ENCODE data around the gene SLC29A1. TPM values are rescaled to one million over a fixed set of nuclear protein-coding genes. Genes with fewer than 3 reads are reported as not detected.

Gene SLC29A1
- total RNA-seq, 2 experiments from 2014 or later, result 24.8 to 25.4 TPM

DNA sequence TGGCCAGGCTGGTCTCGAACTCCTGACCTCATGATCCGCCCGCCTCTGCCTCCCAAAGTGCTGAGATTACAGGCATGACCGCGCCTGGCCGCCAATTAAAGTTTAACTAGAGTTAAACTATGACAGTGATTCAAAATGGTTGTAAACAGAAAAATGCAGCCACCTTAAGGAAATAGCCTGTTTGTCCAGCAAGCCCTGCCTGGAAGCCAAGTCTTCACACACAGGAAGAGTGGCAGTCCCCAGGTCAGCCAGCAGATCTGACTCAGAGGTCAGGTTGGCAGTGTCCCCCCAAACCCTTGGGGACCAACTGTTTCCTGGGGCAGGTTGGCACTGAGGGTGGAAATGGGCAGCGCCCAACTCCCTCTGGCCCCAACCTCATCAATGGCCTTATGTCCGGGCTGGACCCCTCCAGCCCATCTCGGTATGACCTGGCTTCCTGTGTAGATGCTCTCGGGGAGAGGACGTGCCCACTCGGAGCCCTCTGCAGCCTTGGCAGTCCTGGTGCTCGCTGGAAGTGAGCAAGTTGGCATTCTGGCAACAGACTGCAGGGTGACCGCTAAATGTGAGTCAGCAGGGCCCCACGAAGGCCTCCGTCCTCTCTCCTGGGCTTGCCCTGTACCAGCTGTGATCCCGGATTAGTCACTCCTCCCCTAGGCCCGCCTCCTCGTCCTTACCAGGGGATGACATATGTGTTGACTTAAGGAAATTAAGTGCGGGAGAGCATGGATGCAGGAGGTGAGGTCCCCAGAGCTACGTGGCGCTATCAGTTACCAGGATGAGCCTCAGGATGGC lies 13.8 kb downstream of the SLC29A1 start:
- no peaks in the 10 kb centered on the region for H3K27me3 Mint-ChIP-seq
- peaks cover 29% of the 10 kb centered on the region for H3K4me1 Mint-ChIP-seq
- ChIA-PET CTCF (interaction anchor here (0.6 to 2.3 kb wide), 15 partner anchors 9 to 1539 kb away, joined by 3 to 27 read pairs (median 5); partner anchors contain the start of genes HSP90AB1, SLC29A1 and SLC35B2), POLR2A (interaction anchor here (0.7 to 5.6 kb wide), 6 partner anchors 9 to 27 kb away, joined by 3 to 48 read pairs (median 4); partner anchors contain the start of genes HSP90AB1 and SLC29A1)
- DNase-seq, result peak; percentile 80
- H3K27ac Mint-ChIP-seq, result peak overlapping the region; percentile 89
- peak overlapping the region; percentile 81 for H3K4me3 Mint-ChIP-seq
- no peaks in the 10 kb centered on the region for H3K36me3 Mint-ChIP-seq (ENCODE audit: low read depth)
- H3K9me3 Mint-ChIP-seq, result no peaks in the 10 kb centered on the region

DNA sequence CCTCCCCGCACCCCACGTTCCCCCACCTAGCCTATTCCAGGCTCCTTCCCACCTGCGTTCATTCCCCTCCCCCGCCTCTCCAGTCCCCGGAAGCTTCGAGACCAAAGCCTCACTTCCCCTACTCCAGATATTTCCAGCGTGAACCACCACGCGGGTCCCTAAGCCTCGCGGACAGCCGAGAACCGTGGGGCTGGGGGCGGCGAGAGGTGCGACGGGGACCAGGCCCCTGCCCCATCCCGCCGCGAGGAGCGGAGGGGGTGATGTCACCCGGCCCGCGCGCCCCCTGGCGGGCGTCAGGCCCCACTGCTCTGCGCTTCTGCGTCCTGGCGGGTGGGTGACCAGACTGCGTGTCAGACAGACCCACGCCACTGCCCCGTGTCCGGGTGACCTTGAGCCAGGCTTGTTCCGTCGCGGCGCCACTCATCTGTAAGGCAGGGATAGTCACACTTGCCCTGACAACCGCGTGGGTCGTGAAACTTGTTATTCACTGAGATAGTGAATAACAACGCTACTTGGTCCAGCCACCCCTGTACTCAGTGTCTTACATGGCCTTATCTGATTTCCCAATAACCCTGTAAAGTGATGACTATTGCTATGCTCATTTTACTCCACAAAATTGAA lies 14.5 kb downstream of the SLC29A1 start:
- ChIA-PET POLR2A (interaction anchor here (0.7 to 5.6 kb wide), 5 partner anchors 9 to 27 kb away, joined by 3 to 48 read pairs (median 6); partner anchors contain the start of genes HSP90AB1 and SLC29A1), CTCF (interaction anchor here (0.7 to 2.3 kb wide), 14 partner anchors 9 to 141 kb away, joined by 3 to 27 read pairs (median 5); partner anchors contain the start of genes HSP90AB1, SLC29A1 and SLC35B2)
- peak; percentile 84 for DNase-seq
- Mint-ChIP-seq H3K36me3 (ENCODE audit: low read depth) (no peaks in the 10 kb centered on the region), H3K4me3 (peak overlapping the region; percentile 81), H3K27ac (peak overlapping the region; percentile 89), H3K9me3 (no peaks in the 10 kb centered on the region), H3K27me3 (no peaks in the 10 kb centered on the region), H3K4me1 (peaks cover 28% of the 10 kb centered on the region)

DNA sequence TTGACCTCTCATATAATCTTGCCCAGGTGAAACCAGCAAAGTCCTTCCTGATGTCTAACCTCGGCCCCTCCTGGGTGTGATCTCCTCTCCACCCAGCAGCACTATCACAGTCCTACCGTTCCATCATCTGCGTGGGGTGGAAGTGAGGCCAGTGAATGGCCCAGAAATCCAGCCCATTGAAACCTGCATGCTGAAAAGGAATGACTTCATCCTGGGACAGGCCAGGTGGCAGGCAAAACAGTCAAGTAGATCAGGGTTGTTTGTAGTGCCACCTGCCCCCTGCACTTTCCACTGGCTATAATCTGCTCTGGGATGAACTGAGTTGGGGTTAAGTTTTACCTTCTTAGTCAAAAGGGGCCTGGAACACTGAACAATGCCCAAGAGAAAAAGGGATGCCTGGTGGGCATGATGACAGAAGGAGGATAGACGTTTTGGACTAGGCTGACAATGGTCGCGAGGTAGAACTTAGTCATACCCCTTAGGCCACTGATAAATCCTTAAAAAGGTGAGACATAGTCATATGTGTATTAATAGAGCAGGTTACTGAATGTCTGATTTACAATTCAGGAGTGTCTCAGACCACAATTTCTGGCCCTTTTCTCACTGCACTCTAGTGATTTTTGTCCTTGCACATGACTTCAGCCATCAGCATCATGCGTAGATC lies 15.4 kb downstream of the SLC29A1 start:
- ChIA-PET CTCF (interaction anchor here (0.9 to 2.3 kb wide), 4 partner anchors 14 to 66 kb away, joined by 3 to 27 read pairs (median 8); partner anchors contain the start of gene SLC29A1), POLR2A (interaction anchor here (1.4 to 5.6 kb wide), 3 partner anchors 8 to 13 kb away, joined by 6 to 48 read pairs (median 45); partner anchors contain the start of genes HSP90AB1 and SLC29A1)
- no peaks in the 10 kb centered on the region for H3K27me3 Mint-ChIP-seq
- peak overlapping the region; percentile 81 for H3K4me3 Mint-ChIP-seq
- H3K36me3 Mint-ChIP-seq (ENCODE audit: low read depth), result no peaks in the 10 kb centered on the region
- H3K9me3 Mint-ChIP-seq, result no peaks in the 10 kb centered on the region
- peaks cover 21% of the 10 kb centered on the region for H3K4me1 Mint-ChIP-seq
- H3K27ac Mint-ChIP-seq, result no peak overlapping the region
- DNase-seq, result no peak

DNA sequence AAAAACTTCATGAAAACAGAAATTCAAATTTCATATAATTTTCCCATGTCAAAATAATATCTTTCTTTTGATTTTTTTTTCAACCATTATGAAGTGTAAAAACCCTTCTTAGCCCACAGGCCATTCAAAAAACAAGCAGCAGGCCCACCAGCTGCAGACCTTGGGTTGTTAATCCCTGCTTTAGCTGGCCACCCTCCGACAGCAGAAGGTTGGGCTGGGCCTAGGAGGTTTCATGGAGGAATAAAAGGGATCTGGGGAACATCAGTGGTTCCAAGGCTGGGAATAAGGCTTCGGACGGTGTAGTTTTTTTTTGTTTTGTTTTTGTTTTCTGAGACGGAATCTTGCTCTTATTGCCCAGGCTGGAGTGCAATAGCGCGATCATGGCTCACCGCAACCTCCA lies 19.9 kb downstream of the SLC29A1 start:
- no peak for DNase-seq
- Mint-ChIP-seq H3K36me3 (ENCODE audit: low read depth) (peaks cover 16% of the 10 kb centered on the region), H3K4me3 (no peak overlapping the region), H3K27me3 (no peaks in the 10 kb centered on the region), H3K9me3 (no peaks in the 10 kb centered on the region), H3K4me1 (peaks cover 21% of the 10 kb centered on the region), H3K27ac (no peak overlapping the region)
- CTCF ChIA-PET, result interaction anchor here (1.5 to 2.1 kb wide), 2 partner anchors 16 to 19 kb away, joined by 3 to 5 read pairs; partner anchors contain the start of gene SLC29A1
- POLR2A ChIA-PET, result interaction anchor here (6.0 kb wide), 1 partner anchor 12 kb away, joined by 136 read pairs; the partner anchor contains the start of gene SLC35B2

DNA sequence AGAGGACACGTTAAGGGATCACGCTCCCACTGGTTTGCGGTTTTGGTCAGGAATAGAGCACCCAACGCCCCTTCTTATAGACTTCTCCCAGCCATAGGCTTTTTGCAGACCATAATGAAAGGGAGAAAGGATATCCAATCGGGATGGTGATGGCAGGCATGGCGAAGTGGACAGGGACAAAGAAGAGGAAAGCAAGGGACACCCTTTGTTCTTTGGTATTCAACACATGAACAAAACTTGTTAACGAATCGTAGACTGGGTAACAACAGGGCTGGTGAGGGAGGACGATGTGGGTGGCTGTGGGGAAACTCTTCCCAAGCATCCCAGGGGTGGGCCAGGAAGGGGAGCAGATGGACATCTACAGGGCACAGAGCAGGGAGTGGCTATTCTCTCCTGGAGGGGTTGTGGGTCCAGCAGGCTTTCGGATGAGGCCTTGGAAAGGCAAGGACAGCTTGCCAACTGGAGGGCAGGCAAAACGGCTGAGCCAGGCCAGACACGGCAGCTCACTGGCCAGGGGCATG lies 22.1 kb downstream of the SLC29A1 start:
- Mint-ChIP-seq H3K9me3 (no peaks in the 10 kb centered on the region), H3K27me3 (no peaks in the 10 kb centered on the region), H3K4me3 (peak overlapping the region; percentile 99), H3K27ac (peak overlapping the region; percentile 97), H3K4me1 (peaks cover 37% of the 10 kb centered on the region), H3K36me3 (ENCODE audit: low read depth) (peaks cover 37% of the 10 kb centered on the region)
- CTCF ChIA-PET, result interaction anchor here (0.7 to 4.6 kb wide), 7 partner anchors 10 to 71 kb away, joined by 3 to 32 read pairs (median 4); partner anchors contain the start of gene SLC35B2
- POLR2A ChIA-PET, result interaction anchor here (1.1 to 6.0 kb wide), 9 partner anchors 7 to 117 kb away, joined by 3 to 136 read pairs (median 23); partner anchors contain the start of genes MRPL14, NFKBIE, SLC29A1 and SLC35B2
- DNase-seq, result no peak

DNA sequence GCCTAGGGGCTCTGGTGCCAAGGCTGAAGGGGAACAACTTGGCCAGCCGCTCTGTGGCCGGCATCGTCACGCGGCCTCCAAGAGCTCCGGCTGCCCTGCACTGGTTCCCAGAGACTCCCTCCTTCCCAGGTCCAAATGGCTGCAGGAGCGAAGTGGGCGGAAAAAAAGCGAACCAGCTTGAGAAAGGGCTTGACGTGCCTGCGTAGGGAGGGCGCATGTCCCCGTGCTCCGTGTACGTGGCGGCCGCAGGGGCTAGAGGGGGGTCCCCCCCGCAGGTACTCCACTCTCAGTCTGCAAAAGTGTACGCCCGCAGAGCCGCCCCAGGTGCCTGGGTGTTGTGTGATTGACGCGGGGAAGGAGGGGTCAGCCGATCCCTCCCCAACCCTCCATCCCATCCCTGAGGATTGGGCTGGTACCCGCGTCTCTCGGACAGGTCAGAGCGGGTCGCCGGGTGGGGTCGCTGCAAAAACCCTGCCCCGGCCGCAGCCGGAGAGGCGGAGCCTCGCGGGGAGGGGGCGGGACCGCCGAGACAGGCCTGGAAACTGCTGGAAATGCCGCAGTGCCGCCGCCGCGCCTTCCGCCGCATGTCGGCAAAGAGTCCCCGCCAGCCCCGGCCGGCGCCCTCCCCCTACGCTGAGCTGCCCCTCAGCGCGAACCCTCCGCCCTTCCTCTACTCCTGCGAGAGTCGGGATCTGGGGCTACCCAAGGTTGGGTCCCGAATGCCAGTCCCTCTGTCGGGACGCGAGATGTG lies 22.7 kb downstream of the SLC29A1 start:
- no peaks in the 10 kb centered on the region for H3K27me3 Mint-ChIP-seq
- ChIA-PET POLR2A (interaction anchor here (0.5 to 6.0 kb wide), 27 partner anchors 8 to 1130 kb away, joined by 3 to 136 read pairs (median 5); partner anchors contain the start of genes AARS2, CDC5L, GTPBP2 and MRPL14), CTCF (interaction anchor here (0.6 to 4.6 kb wide), 11 partner anchors 9 to 1363 kb away, joined by 3 to 32 read pairs (median 4); partner anchors contain the start of genes SLC29A1 and SLC35B2)
- no peaks in the 10 kb centered on the region for H3K9me3 Mint-ChIP-seq
- peak overlapping the region; percentile 99 for H3K4me3 Mint-ChIP-seq
- peak overlapping the region; percentile 97 for H3K27ac Mint-ChIP-seq
- DNase-seq, result peak; percentile 84
- peaks cover 43% of the 10 kb centered on the region for H3K4me1 Mint-ChIP-seq
- H3K36me3 Mint-ChIP-seq (ENCODE audit: low read depth), result peaks cover 43% of the 10 kb centered on the region

DNA sequence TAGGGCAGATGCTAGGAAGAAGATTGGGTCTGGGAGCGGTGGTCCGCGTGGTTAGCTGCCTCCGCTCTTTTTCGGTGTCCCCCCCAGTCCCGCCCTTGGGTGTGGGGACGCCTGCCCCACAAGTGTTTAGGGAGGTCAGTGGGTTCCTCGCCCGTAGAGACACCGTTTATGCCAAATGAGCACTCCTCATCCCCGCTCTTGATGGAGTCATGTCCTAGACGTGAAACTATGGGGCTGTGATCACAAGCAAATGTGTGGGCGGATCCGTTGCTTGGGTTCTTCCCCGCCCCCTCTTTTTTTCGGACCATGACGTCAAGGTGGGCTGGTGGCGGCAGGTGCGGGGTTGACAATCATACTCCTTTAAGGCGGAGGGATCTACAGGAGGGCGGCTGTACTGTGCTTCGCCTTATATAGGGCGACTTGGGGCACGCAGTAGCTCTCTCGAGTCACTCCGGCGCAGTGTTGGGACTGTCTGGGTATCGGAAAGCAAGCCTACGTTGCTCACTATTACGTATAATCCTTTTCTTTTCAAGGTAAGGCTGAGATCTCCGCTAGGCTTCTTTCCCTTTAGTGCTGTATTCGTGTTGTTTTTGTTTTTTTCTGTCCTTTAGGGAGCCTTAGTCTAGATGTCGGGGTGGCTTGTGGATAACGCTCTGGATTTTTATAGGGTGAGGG lies 23.4 kb downstream of the SLC29A1 start, which contains the start of gene HSP90AB1:
Gene HSP90AB1 (plus strand): TSS at position 439 of the 675 bp plus-strand sequence. CDS start 1,529 bp downstream, outside the sequence.
- CTCF ChIA-PET, result interaction anchor here (0.6 to 4.6 kb wide), 7 partner anchors 9 to 1362 kb away, joined by 3 to 32 read pairs (median 12); partner anchors contain the start of genes SLC29A1 and SLC35B2
- H3K4me1 Mint-ChIP-seq, result peaks cover 49% of the 10 kb centered on the region
- no peaks in the 10 kb centered on the region for H3K9me3 Mint-ChIP-seq
- peak within 1 kb of the TSS; percentile 99 for H3K4me3 Mint-ChIP-seq
- no peaks in the 10 kb centered on the region for H3K27me3 Mint-ChIP-seq
- H3K36me3 Mint-ChIP-seq (ENCODE audit: low read depth), result peaks cover 50% of the 10 kb centered on the region
- POLR2A ChIA-PET, result interaction anchor here (0.5 to 6.0 kb wide), 28 partner anchors 8 to 1129 kb away, joined by 3 to 136 read pairs (median 5); partner anchors contain the start of genes AARS2, CDC5L, GTPBP2 and MRPL14
- DNase-seq, result peak; percentile 98
- H3K27ac Mint-ChIP-seq, result peak within 1 kb of the TSS; percentile 97

DNA sequence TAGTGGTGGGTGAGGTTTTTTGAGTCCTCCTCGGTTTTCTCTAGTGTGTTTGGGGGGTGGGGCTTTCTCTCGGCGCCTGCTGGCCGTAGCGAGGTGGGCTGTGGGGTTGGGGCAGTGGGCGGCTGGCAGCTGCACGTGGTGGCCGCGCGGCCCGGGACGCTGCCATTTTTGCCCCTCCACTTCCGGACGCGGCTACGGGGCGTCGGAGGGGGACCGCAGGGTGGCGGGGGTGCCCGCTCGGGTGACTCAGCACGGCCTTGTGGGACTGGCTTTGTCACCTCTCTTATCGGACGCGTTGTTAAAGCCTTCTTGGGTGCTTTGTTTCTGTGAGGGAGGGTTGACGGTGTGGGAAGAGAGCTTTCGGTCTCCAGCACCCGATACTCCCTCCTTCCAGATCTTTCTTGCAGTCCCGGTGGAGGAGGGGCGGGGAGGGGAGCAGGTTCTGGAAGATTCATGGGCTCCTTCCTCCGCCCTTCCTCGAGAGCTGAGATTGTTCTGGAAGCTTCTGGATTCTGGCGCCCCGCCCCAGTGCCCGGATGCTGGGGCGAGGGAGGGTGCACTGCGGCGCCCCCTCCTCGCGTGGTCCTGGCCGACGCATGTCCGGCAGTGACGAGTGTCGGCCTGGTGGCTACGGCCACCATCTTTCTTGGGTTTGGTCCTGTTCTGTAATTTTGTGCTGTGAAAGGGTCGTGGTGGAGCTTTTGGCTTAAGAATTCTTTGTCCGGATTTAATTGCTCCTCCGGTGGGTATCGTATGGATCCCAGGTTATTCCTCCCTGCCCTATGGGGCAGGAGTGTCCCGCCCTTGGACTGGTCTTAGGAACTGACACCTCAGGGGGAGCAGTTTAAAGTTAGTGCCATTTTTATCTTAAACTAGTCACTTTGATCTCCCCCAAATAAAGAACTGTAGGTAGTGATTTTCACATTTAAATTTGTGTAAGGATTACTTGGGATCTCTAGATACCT lies 24.2 kb downstream of the SLC29A1 start:
- H3K36me3 Mint-ChIP-seq (ENCODE audit: low read depth), result peaks cover 56% of the 10 kb centered on the region
- peak; percentile 91 for DNase-seq
- H3K9me3 Mint-ChIP-seq, result no peaks in the 10 kb centered on the region
- peak overlapping the region; percentile 97 for H3K27ac Mint-ChIP-seq
- peaks cover 54% of the 10 kb centered on the region for H3K4me1 Mint-ChIP-seq
- no peaks in the 10 kb centered on the region for H3K27me3 Mint-ChIP-seq
- CTCF ChIA-PET, result interaction anchor here (0.6 to 4.6 kb wide), 8 partner anchors 9 to 658 kb away, joined by 3 to 32 read pairs (median 8); partner anchors contain the start of genes SLC29A1 and SLC35B2
- H3K4me3 Mint-ChIP-seq, result peak overlapping the region; percentile 99
- POLR2A ChIA-PET, result interaction anchor here (0.8 to 6.0 kb wide), 24 partner anchors 8 to 673 kb away, joined by 3 to 136 read pairs (median 6); partner anchors contain the start of genes AARS2, CDC5L, GTPBP2 and MRPL14

DNA sequence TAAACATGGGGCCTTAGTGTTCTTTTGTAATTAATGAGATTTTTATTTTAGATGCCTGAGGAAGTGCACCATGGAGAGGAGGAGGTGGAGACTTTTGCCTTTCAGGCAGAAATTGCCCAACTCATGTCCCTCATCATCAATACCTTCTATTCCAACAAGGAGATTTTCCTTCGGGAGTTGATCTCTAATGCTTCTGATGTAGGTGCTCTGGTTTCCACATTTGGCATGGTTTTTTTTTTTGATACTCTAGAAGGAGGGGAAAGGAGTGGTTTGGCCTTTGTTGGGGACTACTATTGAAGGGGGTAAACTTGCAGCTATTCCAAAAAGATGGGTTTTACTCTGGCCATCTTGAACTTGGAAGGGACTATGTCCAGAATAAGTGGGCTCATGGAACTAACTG lies 25.2 kb downstream of the SLC29A1 start:
- H3K36me3 Mint-ChIP-seq (ENCODE audit: low read depth), result peaks cover 66% of the 10 kb centered on the region
- no peaks in the 10 kb centered on the region for H3K9me3 Mint-ChIP-seq
- no peaks in the 10 kb centered on the region for H3K27me3 Mint-ChIP-seq
- H3K4me1 Mint-ChIP-seq, result peaks cover 63% of the 10 kb centered on the region
- H3K4me3 Mint-ChIP-seq, result peak overlapping the region; percentile 99
- POLR2A ChIA-PET, result interaction anchor here (5.3 to 6.0 kb wide), 3 partner anchors 7 to 24 kb away, joined by 88 to 136 read pairs (median 110); partner anchors contain the start of genes NFKBIE, SLC29A1 and SLC35B2
- peak overlapping the region; percentile 97 for H3K27ac Mint-ChIP-seq
- DNase-seq, result no peak
- CTCF ChIA-PET, result interaction anchor here (1.3 to 4.6 kb wide), 4 partner anchors 8 to 57 kb away, joined by 3 to 32 read pairs (median 12); partner anchors contain the start of genes SLC29A1 and SLC35B2
